Heart left ventricle (tissue), 16 donors: ENCODE results near the gene ASXL2. TPM values are rescaled to one million over a fixed set of nuclear protein-coding genes. Genes with fewer than 3 reads are reported as not detected.

Source experiments
- ATAC-seq, 4 donors: fragments of 200-7000 bp; cut with Tn5 transposase; one replicate each; pipeline ENCODE4 v1.9.1; 2020 to 2022; ENCODE audit warnings: moderate library complexity in 4 of 4, mild to moderate bottlenecking in 3 of 4, moderate number of reproducible peaks in 1 of 4
- DNase-seq, 5 donors: peaks; one replicate each; pipeline ENCODE4 v3.0.0-alpha.2; 2020
- H3K27ac ChIP-seq, 12 donors: fragments of 200-600 bp; sonication (generic) in 4 of 12; one replicate each; pipeline versions ENCODE4 v1.5.0 to v1.8.0; 2016 to 2022; ENCODE audit warnings: mild to moderate bottlenecking in 2 of 12
- H3K27me3 ChIP-seq, 9 donors: fragments of 200-600 bp; sonication (generic) in 2 of 9; one replicate each; pipeline versions ENCODE4 v1.5.1 to v1.8.0; 2016 to 2022; ENCODE audit warnings: mild to moderate bottlenecking in 3 of 9
- H3K36me3 ChIP-seq, 9 donors: fragments of 200-600 bp; sonication (generic) in 2 of 9; one replicate each; pipeline versions ENCODE4 v1.5.0 to v1.8.0; 2018 to 2022; ENCODE audit warnings: mild to moderate bottlenecking in 2 of 9
- H3K4me1 ChIP-seq, 12 donors: fragments of 200-600 bp; sonication (generic) in 4 of 12; one replicate each; pipeline versions ENCODE4 v1.5.0 to v1.8.0; 2016 to 2022; ENCODE audit warnings: mild to moderate bottlenecking in 3 of 12
- H3K4me3 ChIP-seq, 12 donors: fragments of 200-600 bp; sonication (generic) in 4 of 12; one replicate each; pipeline versions ENCODE4 v1.5.0 to v1.8.0; 2017 to 2022; ENCODE audit warnings: mild to moderate bottlenecking in 9 of 12, moderate library complexity in 4 of 12
- H3K9me3 ChIP-seq, 12 donors: fragments of 200-600 bp; sonication (generic) in 4 of 12; one replicate each; pipeline versions ENCODE4 v1.5.0 to v1.8.0; 2016 to 2022; ENCODE audit warnings: mild to moderate bottlenecking in 1 of 12
- CTCF ChIP-seq, 12 donors: fragments of 200-600 bp; sonication (generic) in 4 of 12; IDR thresholded peaks; one replicate each; pipeline versions ENCODE4 v1.5.0 to v1.8.0; 2018 to 2022; ENCODE audit warnings: antibody characterized with exemption in 12 of 12, mild to moderate bottlenecking in 5 of 12
- POLR2A ChIP-seq, 2 donors: fragments of 450-650 bp; IDR thresholded peaks; one replicate each; pipeline ENCODE4 v1.6.1; 2017; ENCODE audit warnings: antibody characterized with exemption in 2 of 2, mild to moderate bottlenecking in 2 of 2, moderate library complexity in 2 of 2
- WGBS, 4 donors: extraction: QIAGEN DNeasy Blood & Tissue Kit in 2 of 4; methylation state at CpG; one replicate each; pipeline versions ENCODE4 v1.1.5 to v1.1.7; 2013 to 2018; 5-methylcytosine and 5-hydroxymethylcytosine counted together
- intact Hi-C, 10 donors: fragments of 100-400 bp; cut with DNase I; formaldehyde crosslinking; loops; one replicate each; pipeline versions ENCODE4 v1.11.1 to v1.14.2; 2022
- polyA plus RNA-seq, 2 donors: library from polyadenylated mRNA; stranded (reverse); fragments of 200-250 nt; gene quantifications; one replicate each; pipeline ENCODE4 v1.2.3, GENCODE V29; 2013
- total RNA-seq, 9 donors: library from RNA; depleted of rRNA in 2 of 9; stranded (reverse); fragments of >200 nt in 2 of 9; fragmentation: NEBNext Ultra II Directional in 3 of 9; extraction: Animal tissue kit (Norgen Biotek cat#: 25700) in 3 of 9; gene quantifications; one replicate each; pipeline versions ENCODE4 v1.1.0 to v1.2.4, GENCODE V29; 2016 to 2023
- donor health status: ischemic (EF 13 %, LVEDD 7.1; RV severe dilation, severe dysfunction).
- donor health status: healthy with polysubstance abuse.
- donor health status: DM: no; HTN: yes; CAD: no.
- donor health status: DM: no; HTN: no; CAD: no.
- donor health status: ischemic (EF 25% LVEDD 6.9; RV normal size, moderate dysfunction).
- donor health status: ischemic (EF 25% LVEDD 5.7; RV mildly dilated, moderate dysfunction).
- donor health status: healthy.
- donor health status: DM: yes; HTN: yes; CAD: no.
- donor health status: ischemic (EF 35%, LVEDD 5.7; RV mildly dilated, moderate dysfunction).
- donor health status: nonischemic (EF 11% LVEDD 7.7; RV severe dilation, severe dysfunction).
- donor health status: DM: yes; HTN: yes; CAD: no.
- donor health status: PGD.
- donor health status: ischemic (EF 29% LVEDD 5.4; RV normal size, mild dysfunction).
- donor health status: nonischemic (EF 23%, LVEDD 6.1; RV moderate dilation, normal function).

Gene ASXL2
- total and polyA plus RNA-seq, 11 donors = 1.9 to 35.3 (median 23.0) TPM

GRCh38 chr2:25845843-25846505, 32.3 kb downstream of the ASXL2 start:
- TF ChIP-seq CTCF (IDR thresholded peaks at IDR 0.05) (no peak), POLR2A (IDR thresholded peaks at IDR 0.05) (no peak)
- Histone ChIP-seq H3K4me3 (no peak overlapping the region), H3K36me3 (peaks cover 0 to 49% (median 29%) of the 10 kb centered on the region in 9 donors), H3K27me3 (no peaks in the 10 kb centered on the region), H3K9me3 (no peaks in the 10 kb centered on the region), H3K4me1 (peaks cover 0 to 5% (median 0%) of the 10 kb centered on the region in 12 donors), H3K27ac (no peak overlapping the region)
- DNase-seq (no peak), ATAC-seq (no peak)
- intact Hi-C loops = no loop called here
- 93 to 95% (median 94%) methylated on average over 7 of the region's 7 CpGs for WGBS, 4 donors

- H3K9me3 ChIP-seq = no peaks in the 10 kb centered on the region
- H3K4me3 ChIP-seq = no peak overlapping the region
- DNase-seq = no peak
- no peak for TF ChIP-seq POLR2A (IDR thresholded peaks at IDR 0.05)
- no peak for TF ChIP-seq CTCF (IDR thresholded peaks at IDR 0.05)
- no peaks in the 10 kb centered on the region for H3K4me1 ChIP-seq
- H3K36me3 ChIP-seq = peaks cover 0 to 55% (median 29%) of the 10 kb centered on the region in 9 donors
- intact Hi-C loops = no loop called here
- 90 to 97% (median 95%) methylated on average over 1 of the region's 1 CpG for WGBS, 4 donors
- no peak overlapping the region for H3K27ac ChIP-seq
- H3K27me3 ChIP-seq = no peaks in the 10 kb centered on the region
- ATAC-seq = no peak
These were observed 34.2 kb downstream of the ASXL2 start for GRCh38 chr2:25844089-25844488.

- no peaks in the 10 kb centered on the region for H3K9me3 ChIP-seq
- H3K27me3 ChIP-seq = no peaks in the 10 kb centered on the region
- ATAC-seq (no peak), DNase-seq (no peak)
- intact Hi-C loops = no loop called here
- H3K4me1 ChIP-seq = no peaks in the 10 kb centered on the region
- H3K36me3 ChIP-seq = peaks cover 0 to 55% (median 29%) of the 10 kb centered on the region in 9 donors
- H3K4me3 ChIP-seq = no peak overlapping the region
- WGBS, 4 donors = 90 to 100% (median 97%) methylated on average over 1 of the region's 1 CpG
- H3K27ac ChIP-seq = no peak overlapping the region
- no peak for TF ChIP-seq POLR2A (IDR thresholded peaks at IDR 0.05)
- no peak for TF ChIP-seq CTCF (IDR thresholded peaks at IDR 0.05)
These were observed 36.1 kb downstream of the ASXL2 start for GRCh38 chr2:25842155-25842554.

GRCh38 chr2:25838152-25838756, 40.0 kb downstream of the ASXL2 start:
- TF ChIP-seq CTCF (IDR thresholded peaks at IDR 0.05) (no peak), POLR2A (IDR thresholded peaks at IDR 0.05) (no peak)
- WGBS, 4 donors = 59 to 95% (median 89%) methylated on average over 2 of the region's 2 CpGs
- peaks cover 0 to 3% (median 0%) of the 10 kb centered on the region in 12 donors for H3K9me3 ChIP-seq
- no peaks in the 10 kb centered on the region for H3K27me3 ChIP-seq
- DNase-seq = no peak
- H3K36me3 ChIP-seq = peaks cover 0 to 28% (median 9%) of the 10 kb centered on the region in 9 donors
- intact Hi-C loops = no loop called here
- no peak for ATAC-seq
- no peak overlapping the region for H3K4me3 ChIP-seq
- H3K27ac ChIP-seq = no peak overlapping the region
- H3K4me1 ChIP-seq = peaks cover 0 to 8% (median 0%) of the 10 kb centered on the region in 12 donors
